Osteoblast (primary cell): ENCODE results near the gene BIRC7. TPM values are rescaled to one million over a fixed set of nuclear protein-coding genes. Genes with fewer than 3 reads are reported as not detected.
A peak's percentile ranks its signal among the peaks of the same experiment; 100 is the strongest.

Experiments used
- DNase-seq: peaks from one replicate; pipeline ENCODE4 v3.0.0; 2011; ENCODE audit warnings: low spot score, mixed read lengths; ENCODE audit not compliant: insufficient read length; ENCODE audit errors: missing footprints
- H2AFZ ChIP-seq: 2 replicates; pipeline ENCODE4 v1.6.0; 2011; ENCODE audit warnings: mild to moderate bottlenecking, low read length
- H3K27ac ChIP-seq: 2 replicates; pipeline ENCODE4 v1.5.1; 2011; ENCODE audit warnings: mild to moderate bottlenecking, low read depth, low read length, moderate library complexity
- H3K27me3 ChIP-seq: 2 replicates; pipeline ENCODE4 v1.6.0; 2012; ENCODE audit warnings: mild to moderate bottlenecking, control low read depth, inconsistent platforms, low read length, moderate library complexity; ENCODE audit not compliant: insufficient read depth
- H3K36me3 ChIP-seq: 2 replicates; pipeline ENCODE4 v1.5.1; 2011; ENCODE audit warnings: mild to moderate bottlenecking, low read length, control low read depth, moderate library complexity; ENCODE audit not compliant: insufficient read depth
- H3K4me1 ChIP-seq: 2 replicates; pipeline ENCODE4 v1.5.1; 2011; ENCODE audit warnings: mild to moderate bottlenecking, low read length, control low read depth, moderate library complexity; ENCODE audit not compliant: insufficient read depth
- H3K4me2 ChIP-seq: 2 replicates; pipeline ENCODE4 v1.6.0; 2011; ENCODE audit warnings: mild to moderate bottlenecking, low read length; ENCODE audit not compliant: insufficient read depth
- H3K4me3 ChIP-seq: fragments of 200-600 bp; sonication (generic); 3 replicates; pipeline ENCODE4 v1.5.1; 2012; ENCODE audit warnings: mild to moderate bottlenecking, low read length, inconsistent platforms; ENCODE audit not compliant: insufficient read depth
- H3K79me2 ChIP-seq: 2 replicates; pipeline ENCODE4 v1.6.0; 2012; ENCODE audit warnings: mild to moderate bottlenecking, low read length, control low read depth, inconsistent platforms; ENCODE audit not compliant: insufficient read depth
- H3K9me3 ChIP-seq: 2 replicates; pipeline ENCODE4 v1.5.1; 2011; ENCODE audit warnings: low read depth, low read length, control low read depth
- H4K20me1 ChIP-seq: 2 replicates; pipeline ENCODE4 v1.6.0; 2012; ENCODE audit warnings: mild to moderate bottlenecking, low read length, control low read depth; ENCODE audit not compliant: insufficient read depth
- total RNA-seq: library from RNA; depleted of rRNA; stranded (reverse); fragments of >200 nt; gene quantifications from 2 replicates; pipeline ENCODE4 v1.2.3, GENCODE V29; 2012
- TF ChIP-seq, protein P1 (sequence below): IDR thresholded peaks from 2 replicates; pipeline ENCODE4 v1.5.1; 2011; ENCODE audit warnings: mild to moderate bottlenecking, low read depth, low read length, moderate library complexity; ENCODE audit errors: extremely low read depth

The BIRC7 gene
- total RNA-seq, 1 donor: under 0.01 TPM

DNA sequence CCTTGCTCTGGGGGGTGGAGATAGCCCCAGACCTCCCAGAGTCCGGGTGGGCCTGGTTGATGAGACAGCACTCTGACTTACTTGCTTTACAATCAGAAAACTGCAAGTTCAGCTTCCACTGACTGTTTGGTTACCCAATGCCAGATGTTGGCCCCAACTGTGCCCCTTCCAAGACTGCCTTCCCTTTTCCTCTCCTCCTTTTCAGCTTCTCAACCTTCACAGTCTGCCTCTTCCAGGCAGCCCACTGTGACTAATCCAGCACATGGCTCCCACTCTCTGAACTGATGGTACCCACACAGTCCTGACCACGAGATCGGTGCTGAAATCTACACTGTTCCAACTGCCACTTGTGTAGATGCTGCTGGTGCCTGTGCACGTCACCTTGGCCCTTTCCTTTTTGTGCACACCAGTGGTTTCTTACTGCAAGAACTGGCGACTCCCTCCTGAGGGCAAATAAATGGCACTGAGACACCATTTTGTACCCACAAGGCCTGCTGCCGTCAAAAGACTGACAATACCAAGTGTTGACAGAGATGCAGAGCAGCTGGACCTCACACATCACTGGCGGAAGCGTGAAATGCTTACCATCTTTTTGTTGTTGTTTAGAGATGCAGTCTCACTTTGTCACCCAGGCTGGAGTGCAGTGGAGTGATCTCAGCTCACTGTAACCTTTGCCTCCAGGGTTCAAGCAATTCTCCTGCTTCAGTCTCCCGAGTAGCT is 35.1 kb downstream of the BIRC7 start:
- no peaks in the 10 kb centered on the region for H3K9me3 ChIP-seq

DNA sequence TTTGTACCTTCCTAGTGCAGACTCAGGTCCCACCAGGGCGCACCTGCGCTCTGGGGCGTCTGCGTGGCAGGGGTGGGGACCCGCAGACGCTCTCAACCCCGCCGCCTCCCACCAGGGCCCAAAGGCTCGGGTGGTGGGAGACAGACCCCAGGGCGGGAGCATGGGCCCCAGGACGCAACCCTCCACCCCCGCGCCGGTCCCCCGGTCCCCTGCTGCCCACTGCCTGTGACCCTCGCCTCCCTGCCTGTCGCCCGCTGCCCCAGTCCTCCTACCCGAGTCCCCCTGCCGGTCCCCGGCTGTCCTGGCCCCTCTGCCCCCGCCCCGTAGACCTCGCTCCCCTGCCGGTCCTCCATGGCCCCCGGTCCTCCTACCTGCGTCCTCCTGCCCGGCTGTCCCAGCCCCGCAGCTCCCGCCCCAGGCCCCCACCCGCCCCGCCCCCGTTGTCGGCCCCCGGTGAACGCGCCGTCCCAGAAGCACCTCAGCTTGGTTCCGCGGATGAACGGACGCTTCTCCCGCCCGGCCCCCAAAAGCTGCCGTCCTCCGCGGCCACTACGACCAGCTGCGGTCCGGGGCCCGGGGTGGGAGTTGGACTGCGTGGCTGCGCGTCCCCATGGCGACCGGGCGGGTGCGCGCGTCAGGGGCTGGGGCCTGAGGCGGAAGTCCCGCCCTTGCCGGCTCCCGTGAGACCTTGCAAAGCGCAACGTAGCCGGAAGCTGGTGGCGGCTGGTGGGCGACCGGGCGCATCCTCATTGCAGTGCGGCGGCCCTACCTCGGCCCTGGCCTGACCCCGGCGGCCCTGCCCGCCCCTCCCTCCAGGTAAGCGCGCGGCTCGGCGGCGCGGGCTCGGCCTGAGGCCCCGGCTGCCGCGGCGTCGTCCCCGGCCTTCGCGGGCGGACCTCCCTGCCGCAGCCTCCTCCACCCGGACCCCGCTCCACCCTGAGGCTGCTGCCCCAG is 36.7 kb downstream of the BIRC7 start, which contains the start of gene ARFGAP1:
Gene ARFGAP1 (plus strand): TSS at position 709 of the 954 bp plus-strand sequence. CDS start 2,768 bp downstream, outside the sequence.
- Histone ChIP-seq H3K27me3 (peaks cover 14% of the 10 kb centered on the region), H3K79me2 (peaks cover 57% of the 10 kb centered on the region), H3K9me3 (no peaks in the 10 kb centered on the region), H3K36me3 (peaks cover 21% of the 10 kb centered on the region), H4K20me1 (peaks cover 46% of the 10 kb centered on the region), H2AFZ (peak within 1 kb of the TSS; percentile 70), H3K27ac (peak within 1 kb of the TSS; percentile 69), H3K4me1 (peaks cover 18% of the 10 kb centered on the region), H3K4me2 (peak within 1 kb of the TSS; percentile 97), H3K4me3 (peak within 1 kb of the TSS; percentile 96)
- DNase-seq: peak; percentile 100
- TF ChIP-seq, protein P1, sequence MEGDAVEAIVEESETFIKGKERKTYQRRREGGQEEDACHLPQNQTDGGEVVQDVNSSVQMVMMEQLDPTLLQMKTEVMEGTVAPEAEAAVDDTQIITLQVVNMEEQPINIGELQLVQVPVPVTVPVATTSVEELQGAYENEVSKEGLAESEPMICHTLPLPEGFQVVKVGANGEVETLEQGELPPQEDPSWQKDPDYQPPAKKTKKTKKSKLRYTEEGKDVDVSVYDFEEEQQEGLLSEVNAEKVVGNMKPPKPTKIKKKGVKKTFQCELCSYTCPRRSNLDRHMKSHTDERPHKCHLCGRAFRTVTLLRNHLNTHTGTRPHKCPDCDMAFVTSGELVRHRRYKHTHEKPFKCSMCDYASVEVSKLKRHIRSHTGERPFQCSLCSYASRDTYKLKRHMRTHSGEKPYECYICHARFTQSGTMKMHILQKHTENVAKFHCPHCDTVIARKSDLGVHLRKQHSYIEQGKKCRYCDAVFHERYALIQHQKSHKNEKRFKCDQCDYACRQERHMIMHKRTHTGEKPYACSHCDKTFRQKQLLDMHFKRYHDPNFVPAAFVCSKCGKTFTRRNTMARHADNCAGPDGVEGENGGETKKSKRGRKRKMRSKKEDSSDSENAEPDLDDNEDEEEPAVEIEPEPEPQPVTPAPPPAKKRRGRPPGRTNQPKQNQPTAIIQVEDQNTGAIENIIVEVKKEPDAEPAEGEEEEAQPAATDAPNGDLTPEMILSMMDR: no peak

More for the DNA sequence above, 35.1 kb downstream of the BIRC7 start:
- H4K20me1 ChIP-seq: peaks cover 30% of the 10 kb centered on the region
- TF ChIP-seq, protein P1: no peak
- no peak overlapping the region for H3K4me3 ChIP-seq
- H3K27me3 ChIP-seq: peaks cover 16% of the 10 kb centered on the region
- no peak overlapping the region for H2AFZ ChIP-seq
- H3K4me1 ChIP-seq: peaks cover 18% of the 10 kb centered on the region
- no peak for DNase-seq
- H3K79me2 ChIP-seq: peaks cover 41% of the 10 kb centered on the region
- no peak overlapping the region for H3K4me2 ChIP-seq
- H3K36me3 ChIP-seq: peaks cover 5% of the 10 kb centered on the region
- H3K27ac ChIP-seq: no peak overlapping the region

DNA sequence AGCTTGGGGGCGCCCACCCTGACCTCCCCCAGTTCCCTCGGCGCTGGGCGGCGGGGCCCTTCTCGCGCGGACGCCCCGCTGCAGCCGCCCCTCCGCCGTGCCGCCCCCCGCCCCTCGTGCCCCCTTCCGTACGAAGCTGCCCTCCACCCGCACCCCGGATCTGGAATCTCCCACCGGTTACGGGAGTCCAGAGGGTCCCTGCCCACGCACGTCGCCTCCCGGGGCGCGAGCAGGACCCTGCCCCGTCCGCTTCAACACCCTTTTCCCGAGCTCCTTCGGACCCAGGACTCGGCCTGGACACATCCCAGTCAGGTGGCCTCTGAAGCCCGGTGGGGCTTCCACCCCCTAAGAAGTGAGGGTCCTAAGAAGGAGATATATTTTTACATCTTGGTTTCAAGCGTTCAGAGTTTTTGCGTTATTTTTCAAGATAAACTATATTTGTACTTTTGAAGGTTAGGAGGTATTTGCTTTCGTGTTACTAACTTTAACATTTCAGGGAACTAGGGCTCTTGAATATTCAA is 37.4 kb downstream of the BIRC7 start:
- DNase-seq: no peak
- H3K79me2 ChIP-seq: peaks cover 64% of the 10 kb centered on the region

More for the DNA sequence above, 37.4 kb downstream of the BIRC7 start:
- peaks cover 18% of the 10 kb centered on the region for H3K4me1 ChIP-seq
- TF ChIP-seq, protein P1: no peak
- H3K36me3 ChIP-seq: peaks cover 28% of the 10 kb centered on the region
- H4K20me1 ChIP-seq: peaks cover 54% of the 10 kb centered on the region
- H3K9me3 ChIP-seq: no peaks in the 10 kb centered on the region
- peak overlapping the region; percentile 96 for H3K4me3 ChIP-seq
- no peak overlapping the region for H2AFZ ChIP-seq
- peaks cover 10% of the 10 kb centered on the region for H3K27me3 ChIP-seq
- peak overlapping the region; percentile 97 for H3K4me2 ChIP-seq
- peak overlapping the region; percentile 69 for H3K27ac ChIP-seq
